Measurements from ENCODE around the gene S100A12.
"Not testable (repeated sequence)": the region's sequence is repeated elsewhere in the genome, so short reads cannot be mapped to it uniquely, and the experiment has no call there.

Gene S100A12

GRCh38 chr1:153352523-153352922 lies 22.9 kb downstream of the S100A12 start:
- peak; percentile 82 for DNase-seq (ENCODE audit: low spot score)

GRCh38 chr1:153350321-153350957 lies 25.0 kb downstream of the S100A12 start:
- DNase-seq (ENCODE audit: low spot score) = no peak

- DNase-seq (ENCODE audit: low spot score) = no peak
Measured at GRCh38 chr1:153349363-153350320, 25.8 kb downstream of the S100A12 start.

DNA sequence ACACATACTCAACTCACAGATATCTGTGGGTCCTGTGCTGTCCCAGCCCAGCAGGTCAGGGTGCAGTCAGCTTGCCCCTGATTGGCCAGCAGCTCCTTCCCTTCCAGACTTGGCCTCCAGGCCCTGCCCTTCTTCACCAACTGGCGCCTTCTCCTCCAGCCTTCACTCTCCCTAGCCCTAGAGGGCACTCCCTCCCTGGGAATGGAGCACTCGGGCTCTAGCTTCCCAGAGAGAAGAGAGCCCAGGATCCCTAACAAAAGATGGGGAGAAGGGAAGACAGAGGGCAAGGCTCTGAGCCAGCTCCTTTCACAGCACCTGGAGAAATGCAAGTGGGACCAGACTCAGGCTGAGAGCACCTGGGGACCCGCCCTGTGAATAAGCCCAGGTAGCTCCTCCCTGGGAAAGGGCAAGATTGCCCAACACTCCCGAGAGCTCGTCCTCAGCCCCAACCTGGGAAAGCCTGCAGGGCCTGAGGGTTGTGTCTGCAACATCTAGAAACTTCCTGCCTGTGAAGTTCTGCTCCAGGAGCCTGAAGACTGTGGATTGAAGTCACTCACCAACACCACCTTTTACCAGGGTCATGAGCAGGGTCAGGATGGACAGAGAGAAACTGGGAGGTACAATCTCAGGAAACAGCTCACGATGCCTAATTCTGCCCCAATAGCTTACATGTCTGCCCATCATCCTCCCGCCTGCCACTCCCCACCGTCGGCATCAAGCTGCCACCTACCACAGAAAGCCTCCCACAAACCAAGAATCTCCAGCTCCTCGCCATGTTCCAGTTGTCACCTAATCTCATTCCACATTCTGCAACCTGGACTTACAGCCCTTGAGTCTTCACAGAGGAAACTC lies 26.7 kb downstream of the S100A12 start, which contains the start of gene PGLYRP4:
TSS of gene PGLYRP4 (minus strand) at position 331 of the 852 bp plus-strand sequence. CDS start 909 bp downstream, outside the sequence.
- no peak for DNase-seq (ENCODE audit: low spot score)

DNA sequence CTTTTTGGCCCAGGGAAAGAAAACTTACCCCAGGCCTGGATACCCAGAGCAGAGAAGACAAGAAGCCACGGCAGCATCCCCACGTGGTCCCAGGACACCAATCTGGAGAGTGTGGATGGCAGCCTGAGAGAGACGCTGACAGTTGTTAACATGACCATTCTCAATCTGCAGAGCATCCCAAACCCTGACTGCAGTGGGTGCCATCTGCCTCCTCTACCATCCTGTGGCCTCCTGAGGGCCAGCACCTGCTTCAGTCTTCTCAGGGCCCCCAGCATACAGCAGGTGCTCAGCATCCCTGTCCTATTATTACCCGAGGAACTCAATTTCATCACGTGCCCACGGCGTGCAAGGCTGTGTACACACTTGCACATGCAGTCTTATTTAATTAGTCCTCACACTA lies 27.6 kb downstream of the S100A12 start:
- DNase-seq (ENCODE audit: low spot score) = no peak

DNA sequence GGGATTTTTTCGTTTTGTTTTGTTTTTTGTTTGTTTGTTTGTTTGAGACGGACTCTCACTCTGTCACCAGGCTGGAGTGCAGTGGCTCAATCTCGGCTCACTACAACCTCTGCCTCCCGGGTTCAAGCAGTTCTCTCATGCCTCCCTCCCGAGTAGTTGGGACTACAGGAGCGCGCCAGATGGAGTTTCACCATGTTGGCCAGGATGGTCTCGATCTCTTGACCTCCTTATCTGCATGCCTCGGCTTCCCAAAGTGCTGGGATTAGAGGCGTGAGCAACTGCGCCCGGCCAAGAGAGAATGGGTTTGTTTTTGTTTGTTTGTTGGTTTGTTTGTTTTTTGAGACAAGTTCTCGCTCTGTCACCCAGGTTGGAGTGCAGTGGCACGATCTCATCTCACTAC lies 28.4 kb downstream of the S100A12 start:
- DNase-seq (ENCODE audit: low spot score) = not testable (repeated sequence)

- DNase-seq (ENCODE audit: low spot score) = no peak
Measured at GRCh38 chr1:153346077-153346723, 29.2 kb downstream of the S100A12 start.

DNA sequence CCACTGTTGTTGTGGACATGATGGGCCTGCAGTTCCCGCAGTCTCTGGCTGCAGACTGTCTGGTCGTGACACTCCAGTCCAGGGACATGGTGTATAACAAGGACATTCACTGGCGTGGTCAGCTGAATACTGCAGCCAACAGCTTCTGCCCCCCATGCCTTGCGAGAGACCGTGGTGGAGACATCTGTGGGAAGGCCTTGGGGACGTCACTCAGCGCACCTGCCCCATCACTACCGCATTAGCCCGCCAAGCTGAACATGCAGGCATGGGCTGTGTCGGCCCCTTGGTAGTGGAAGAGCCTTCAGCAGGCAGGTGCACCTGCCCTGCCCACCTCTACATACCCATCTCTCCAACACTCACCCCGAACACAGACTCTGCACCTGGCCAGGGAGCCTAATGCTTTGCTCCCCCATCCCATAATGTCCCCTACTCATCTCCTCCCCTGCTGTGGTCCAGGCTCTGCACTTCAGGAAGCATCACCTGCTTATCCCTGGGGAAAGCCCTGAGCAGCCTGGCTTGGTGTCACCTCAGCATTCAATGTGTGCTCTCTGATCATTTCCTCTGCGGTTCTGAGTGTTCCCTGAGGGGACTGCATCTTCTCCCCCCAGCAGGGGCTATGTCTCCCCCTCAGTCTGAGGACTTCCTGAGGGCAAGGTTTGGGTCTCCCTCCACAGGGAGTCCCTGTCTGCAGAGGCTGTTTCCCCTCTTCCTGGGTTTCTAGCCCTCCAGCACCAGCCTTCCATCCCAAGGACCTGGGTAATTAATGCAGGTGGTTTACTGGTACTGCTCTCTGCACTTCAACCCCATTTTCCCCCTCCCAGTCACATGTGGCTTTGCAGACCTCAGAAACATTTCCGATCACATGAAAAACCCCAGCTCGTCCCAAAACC lies 30.0 kb downstream of the S100A12 start:
- no peak for DNase-seq (ENCODE audit: low spot score)

DNA sequence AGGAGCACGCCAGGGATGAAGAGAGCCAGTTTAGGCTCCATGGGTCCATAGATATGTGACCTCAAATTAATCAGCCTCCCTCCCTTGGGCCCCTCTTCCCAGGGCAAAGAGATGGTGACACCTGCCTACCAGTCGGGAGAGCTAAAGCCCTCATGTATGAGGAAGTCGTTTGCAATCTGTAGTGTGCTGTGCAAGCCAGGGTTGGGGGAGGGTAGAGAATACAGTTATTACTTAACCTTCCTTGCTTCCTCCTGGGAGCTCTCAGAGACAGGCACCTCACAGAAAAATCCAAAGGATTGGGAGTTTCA lies 30.7 kb downstream of the S100A12 start:
- no peak for DNase-seq (ENCODE audit: low spot score)

DNA sequence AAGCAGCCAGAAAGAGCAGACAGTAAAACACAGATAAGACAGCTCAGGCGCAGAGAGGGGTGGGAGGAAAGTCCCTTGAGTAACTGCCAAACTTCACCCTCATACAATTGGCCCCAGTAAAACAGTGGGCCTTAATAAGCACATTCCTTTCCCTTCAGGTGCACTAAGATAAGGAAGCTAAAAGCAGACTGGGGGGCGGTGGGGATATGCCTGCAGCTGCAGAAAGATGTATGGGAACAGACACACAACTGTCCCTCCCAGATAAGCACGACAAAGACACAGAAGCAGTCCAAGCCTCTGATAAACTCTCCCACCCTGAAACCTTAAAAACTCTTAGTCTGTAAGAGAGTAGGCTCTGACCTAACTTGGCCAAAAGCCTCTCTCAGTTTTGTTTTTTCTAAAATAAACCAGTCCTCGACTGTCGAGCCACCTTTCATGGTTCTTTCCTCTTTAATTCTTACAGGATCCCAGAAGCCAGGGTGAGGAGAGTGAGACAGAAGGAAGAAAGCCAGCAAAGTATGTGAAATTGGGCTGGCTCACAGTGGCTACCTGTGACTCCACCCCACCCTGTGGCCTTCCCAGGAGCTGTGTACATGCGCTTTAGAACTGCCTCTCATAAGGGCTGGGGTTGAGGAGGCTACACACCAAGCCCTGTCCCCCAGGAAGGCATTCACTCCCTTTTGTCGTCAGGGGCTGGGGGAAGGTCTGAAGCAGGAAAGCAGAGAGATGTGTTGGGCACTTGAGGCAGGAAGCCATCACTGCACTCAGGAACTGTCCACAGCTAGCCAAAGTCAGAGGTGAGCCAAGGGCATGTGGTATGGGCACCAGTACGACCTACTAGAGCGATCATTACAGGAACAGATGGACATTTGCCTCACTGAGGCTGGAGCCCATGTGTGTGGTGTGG lies 31.4 kb downstream of the S100A12 start:
- DNase-seq (ENCODE audit: low spot score) = no peak

- DNase-seq (ENCODE audit: low spot score) = no peak
Measured at GRCh38 chr1:153343040-153343681, 32.3 kb downstream of the S100A12 start.

- DNase-seq (ENCODE audit: low spot score) = no peak
Measured at GRCh38 chr1:153342178-153342577, 33.2 kb downstream of the S100A12 start.

DNA sequence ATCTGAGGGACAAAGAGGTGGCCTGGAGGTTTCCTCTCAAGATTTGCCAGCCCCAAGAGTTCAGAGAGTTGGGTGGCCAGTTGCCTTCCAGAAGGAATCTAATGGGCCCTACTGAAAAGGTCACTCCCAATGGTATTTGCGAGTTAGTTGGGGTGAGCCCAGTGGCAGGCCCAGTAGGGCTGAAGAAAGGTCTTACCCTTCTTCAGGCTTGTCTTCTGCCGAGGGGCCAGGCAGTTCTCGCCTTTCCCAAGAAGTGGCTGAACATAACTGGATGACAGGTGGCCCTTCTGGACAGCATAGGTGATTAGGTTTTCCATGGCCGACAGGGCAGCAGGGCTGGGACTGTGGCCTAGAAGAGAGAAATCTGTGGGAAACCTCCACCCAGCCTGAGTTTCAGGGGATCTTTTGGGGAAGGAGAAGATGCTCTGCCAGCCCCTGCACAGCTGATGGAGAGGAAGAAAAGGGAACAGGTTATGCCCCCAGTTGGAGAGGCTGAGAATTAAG lies 33.9 kb downstream of the S100A12 start:
- DNase-seq (ENCODE audit: low spot score) = no peak

DNA sequence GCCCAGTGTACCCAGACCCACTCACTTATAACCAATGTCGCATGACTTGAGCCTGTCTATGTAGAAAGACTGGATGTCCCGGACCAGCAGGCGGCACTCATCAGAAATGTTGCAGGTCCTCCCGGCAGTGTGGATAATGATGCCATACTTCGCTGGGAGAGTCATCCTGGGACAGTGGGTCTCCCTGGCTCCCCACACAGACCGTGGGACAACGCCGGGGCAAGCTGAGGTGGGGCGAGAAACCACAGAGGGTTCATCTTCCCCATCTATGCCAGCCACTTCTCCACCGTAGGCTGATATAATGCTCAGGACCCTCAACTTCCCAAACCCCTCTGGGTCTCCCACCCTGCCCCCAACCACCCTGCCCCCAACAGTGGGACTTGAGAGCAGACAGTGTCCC lies 35.1 kb downstream of the S100A12 start:
- DNase-seq (ENCODE audit: low spot score) = no peak

DNA sequence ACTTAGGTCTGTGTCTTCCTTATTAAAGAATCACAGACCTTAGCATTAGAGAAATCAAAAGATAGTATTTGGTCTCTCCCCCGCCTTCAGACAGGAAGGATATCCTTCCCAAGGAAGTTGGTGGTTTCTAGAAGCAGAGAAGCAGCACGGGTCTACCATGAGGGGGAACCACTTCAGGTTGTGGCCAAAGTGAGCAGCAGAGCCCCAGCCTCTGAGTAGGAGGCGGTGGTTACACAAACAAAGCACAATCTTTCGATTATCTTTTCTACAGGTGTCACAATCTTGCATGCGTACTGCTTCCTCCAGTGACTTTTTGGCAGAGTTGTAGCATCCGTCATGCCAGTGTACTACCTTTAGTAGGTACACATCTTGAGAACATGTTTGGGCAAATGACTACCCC lies 35.6 kb downstream of the S100A12 start:
- no peak for DNase-seq (ENCODE audit: low spot score)

DNA sequence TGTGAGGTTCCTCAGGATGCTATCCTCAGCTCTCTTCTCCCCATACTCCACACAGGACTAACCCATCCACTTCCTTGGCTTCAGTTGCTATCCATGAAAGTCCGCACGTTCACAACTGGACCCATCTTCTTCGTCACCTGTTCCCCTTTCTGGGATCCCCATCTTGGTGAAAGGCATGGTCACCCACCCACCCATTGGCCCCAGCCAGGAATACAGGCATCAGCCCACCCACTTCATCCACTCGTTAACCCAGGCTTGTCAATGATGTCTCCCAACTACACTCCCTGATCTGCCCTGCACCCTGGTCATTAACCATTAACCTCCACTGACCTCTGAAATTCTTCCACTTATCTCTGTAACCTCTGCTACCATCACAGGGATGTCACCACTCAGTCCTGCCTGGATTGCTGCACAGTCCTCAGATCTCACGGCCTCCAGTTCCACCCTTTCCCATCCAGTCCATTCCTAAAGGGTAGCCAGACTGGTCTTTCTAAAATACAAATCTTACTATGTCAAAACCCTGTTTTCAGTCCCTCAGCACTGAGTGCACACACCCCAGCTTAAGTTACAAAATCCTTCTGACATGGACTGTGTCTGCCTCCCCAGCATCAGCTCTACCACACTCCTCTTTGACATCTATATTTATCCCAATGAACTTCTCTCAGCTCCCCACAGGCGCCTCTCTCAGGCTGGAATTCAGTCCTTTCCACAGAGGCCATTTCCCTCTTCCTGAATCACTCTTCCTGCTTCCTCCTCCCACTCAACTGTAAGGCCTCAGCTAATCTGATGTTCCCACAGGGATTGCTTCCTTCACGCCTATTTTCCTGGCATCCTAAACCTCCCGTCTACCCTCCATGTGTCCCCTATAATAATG lies 37.2 kb downstream of the S100A12 start:
- no peak for DNase-seq (ENCODE audit: low spot score)

- DNase-seq (ENCODE audit: low spot score) = no peak
Measured at GRCh38 chr1:153336650-153337049, 38.8 kb downstream of the S100A12 start.

- no peak for DNase-seq (ENCODE audit: low spot score)
Measured at GRCh38 chr1:153333902-153334301, 41.5 kb downstream of the S100A12 start.

Data from AG08395 (cell line).